ENCODE measurements around the gene TAB3.

Gene TAB3

DNA sequence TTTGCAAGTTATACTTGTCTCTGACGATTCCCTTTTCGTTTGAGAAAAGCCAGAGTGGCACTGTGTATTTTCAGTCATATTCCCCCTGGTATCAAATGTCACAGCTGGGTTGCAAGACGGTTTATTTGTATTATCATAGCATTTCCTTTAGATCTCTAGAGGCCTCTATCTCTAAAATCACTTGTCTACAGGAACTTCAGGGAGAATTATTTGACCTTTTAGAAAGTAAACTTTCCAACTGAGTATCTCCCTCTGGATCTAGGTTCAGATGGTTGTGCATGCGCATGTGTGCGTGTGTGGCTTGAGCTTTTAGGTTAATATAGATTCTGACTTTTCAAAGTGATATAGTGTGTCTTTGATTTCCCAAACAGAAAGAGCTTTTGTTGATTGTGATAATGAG is 15.1 kb upstream of the TAB3 start:
- Histone ChIP-seq H3K4me3 (no peak overlapping the region), H3K27ac (no peak overlapping the region)
- TF ChIP-seq, protein P1, sequence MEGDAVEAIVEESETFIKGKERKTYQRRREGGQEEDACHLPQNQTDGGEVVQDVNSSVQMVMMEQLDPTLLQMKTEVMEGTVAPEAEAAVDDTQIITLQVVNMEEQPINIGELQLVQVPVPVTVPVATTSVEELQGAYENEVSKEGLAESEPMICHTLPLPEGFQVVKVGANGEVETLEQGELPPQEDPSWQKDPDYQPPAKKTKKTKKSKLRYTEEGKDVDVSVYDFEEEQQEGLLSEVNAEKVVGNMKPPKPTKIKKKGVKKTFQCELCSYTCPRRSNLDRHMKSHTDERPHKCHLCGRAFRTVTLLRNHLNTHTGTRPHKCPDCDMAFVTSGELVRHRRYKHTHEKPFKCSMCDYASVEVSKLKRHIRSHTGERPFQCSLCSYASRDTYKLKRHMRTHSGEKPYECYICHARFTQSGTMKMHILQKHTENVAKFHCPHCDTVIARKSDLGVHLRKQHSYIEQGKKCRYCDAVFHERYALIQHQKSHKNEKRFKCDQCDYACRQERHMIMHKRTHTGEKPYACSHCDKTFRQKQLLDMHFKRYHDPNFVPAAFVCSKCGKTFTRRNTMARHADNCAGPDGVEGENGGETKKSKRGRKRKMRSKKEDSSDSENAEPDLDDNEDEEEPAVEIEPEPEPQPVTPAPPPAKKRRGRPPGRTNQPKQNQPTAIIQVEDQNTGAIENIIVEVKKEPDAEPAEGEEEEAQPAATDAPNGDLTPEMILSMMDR (IDR thresholded peaks at IDR 0.05): no peak
- DNase-seq (ENCODE audit: low spot score): no peak

- no peak for DNase-seq (ENCODE audit: low spot score)
- TF ChIP-seq, protein P1 (IDR thresholded peaks at IDR 0.05): no peak
- no peak overlapping the region for H3K27ac ChIP-seq
- no peak overlapping the region for H3K4me3 ChIP-seq
Observed at GRCh38 chrX:30900227-30900626, 11.2 kb upstream of the TAB3 start.

- DNase-seq (ENCODE audit: low spot score): no peak
- no peak overlapping the region for H3K4me3 ChIP-seq
- no peak overlapping the region for H3K27ac ChIP-seq
- TF ChIP-seq, protein P1 (IDR thresholded peaks at IDR 0.05): no peak
Observed at GRCh38 chrX:30898886-30899285, 9.8 kb upstream of the TAB3 start.

GRCh38 chrX:30895370-30895769 is 6.3 kb upstream of the TAB3 start:
- TF ChIP-seq, protein P1 (IDR thresholded peaks at IDR 0.05): no peak
- DNase-seq (ENCODE audit: low spot score): no peak
- Histone ChIP-seq H3K4me3 (no peak overlapping the region), H3K27ac (no peak overlapping the region)

DNA sequence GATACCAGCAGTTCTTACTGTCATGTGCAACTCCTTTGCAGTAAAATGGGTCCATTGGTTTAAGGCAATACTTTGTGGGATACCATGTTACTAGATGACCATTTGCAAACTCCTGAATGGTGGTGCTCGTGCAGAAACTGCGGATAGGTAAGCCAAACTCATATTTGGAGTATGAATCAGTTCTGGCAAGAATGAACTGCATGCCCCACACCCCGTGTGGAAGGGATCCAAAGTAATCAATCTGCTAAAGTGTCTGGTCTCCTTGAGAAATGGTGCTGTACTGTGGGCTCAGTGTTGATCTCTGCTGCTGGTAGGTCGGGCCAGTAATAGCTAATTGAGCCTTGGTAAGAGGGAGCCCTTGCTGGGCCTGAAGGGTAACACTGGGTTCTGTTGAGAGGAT is 4.2 kb upstream of the TAB3 start:
- no peak for DNase-seq (ENCODE audit: low spot score)
- TF ChIP-seq, protein P1 (IDR thresholded peaks at IDR 0.05): no peak
- no peak overlapping the region for H3K27ac ChIP-seq
- no peak overlapping the region for H3K4me3 ChIP-seq

DNA sequence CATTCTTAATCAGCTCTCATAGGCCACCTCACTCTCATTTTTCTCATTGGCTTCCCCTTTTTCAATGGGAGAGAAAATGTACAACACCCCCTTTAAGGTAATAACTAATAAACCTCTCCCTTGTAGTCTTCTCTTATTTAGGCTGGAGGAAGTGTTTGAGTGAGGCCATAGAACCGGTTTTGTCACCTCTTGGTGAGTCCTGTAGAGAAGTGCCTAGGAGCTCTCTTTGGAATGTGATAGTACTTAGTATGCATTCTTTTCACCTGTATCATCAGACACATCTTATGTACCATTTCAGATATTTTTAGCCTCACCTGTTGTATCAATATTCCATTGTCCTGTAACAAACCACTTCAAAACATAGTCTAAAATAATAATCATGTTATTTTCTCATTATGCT is 3.5 kb upstream of the TAB3 start:
- DNase-seq (ENCODE audit: low spot score): no peak
- Histone ChIP-seq H3K27ac (no peak overlapping the region), H3K4me3 (no peak overlapping the region)
- TF ChIP-seq, protein P1 (IDR thresholded peaks at IDR 0.05): no peak

DNA sequence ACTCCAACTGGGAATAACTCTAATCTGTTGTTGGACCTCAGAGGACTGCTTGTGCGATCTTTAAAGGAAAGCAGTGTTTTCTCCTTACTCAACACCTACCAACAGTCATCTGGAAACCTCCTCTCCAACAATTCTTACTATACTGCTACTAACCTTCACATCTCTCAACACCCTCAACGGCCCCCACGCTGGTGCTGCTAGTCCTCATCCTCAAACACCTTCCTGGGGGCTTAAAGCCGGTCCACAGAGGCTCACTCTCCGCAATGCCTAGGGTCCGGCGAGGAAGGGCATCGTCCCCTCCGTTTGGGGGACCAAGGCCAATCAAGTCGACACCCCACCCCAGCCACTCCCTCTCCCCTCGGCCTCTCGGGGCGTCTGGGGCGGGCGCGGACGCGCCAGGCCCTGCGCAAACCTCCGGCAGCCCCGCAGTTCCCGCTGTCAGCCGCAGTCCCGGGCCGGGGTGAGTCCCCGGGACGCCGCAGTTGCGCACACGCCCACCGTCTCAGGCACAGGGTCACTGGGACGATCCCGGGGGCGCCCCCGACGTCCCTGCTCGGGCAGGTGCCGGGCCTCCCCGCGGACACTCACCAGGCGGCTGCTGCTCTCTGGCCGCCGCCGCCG is 418 bp downstream of the TAB3 start:
- peak; percentile 75 for DNase-seq (ENCODE audit: low spot score)
- TF ChIP-seq, protein P1 (IDR thresholded peaks at IDR 0.05): no peak
- Histone ChIP-seq H3K27ac (peak overlapping the region; percentile 70 to 87), H3K4me3 (peak overlapping the region; percentile 90)
